H9 (cell line): ENCODE results near the gene CD8A. TPM values are rescaled to one million over a fixed set of nuclear protein-coding genes. Genes with fewer than 3 reads are reported as not detected.

Experiments
- DNase-seq: peaks from one replicate; pipeline ENCODE4 v3.0.0-alpha.2; 2017
- H2AFZ ChIP-seq: one replicate; pipeline ENCODE4 v1.6.1; 2013; ENCODE audit warnings: mild to moderate bottlenecking, low read length, control low read depth, moderate library complexity
- H2AK5ac ChIP-seq: 2 replicates; pipeline ENCODE4 v1.6.1; 2013; ENCODE audit warnings: low read length, control low read depth, mixed read lengths; ENCODE audit not compliant: insufficient read length
- H2BK120ac ChIP-seq: one replicate; pipeline ENCODE4 v1.6.1; 2013; ENCODE audit warnings: low read depth, mild to moderate bottlenecking, low read length, control low read depth, inconsistent platforms; ENCODE audit not compliant: poor library complexity, severe bottlenecking
- H2BK12ac ChIP-seq: 2 replicates; pipeline ENCODE4 v1.6.1; 2013; ENCODE audit warnings: low read length, control low read depth, mixed read lengths, low read depth; ENCODE audit not compliant: insufficient read length
- H2BK15ac ChIP-seq: 2 replicates; pipeline ENCODE4 v1.6.1; 2013; ENCODE audit warnings: low read depth, low read length, control low read depth
- H2BK20ac ChIP-seq: one replicate; pipeline ENCODE4 v1.6.1; 2013; ENCODE audit warnings: low read depth, mild to moderate bottlenecking, low read length, control low read depth, inconsistent platforms; ENCODE audit not compliant: poor library complexity, severe bottlenecking
- H2BK5ac ChIP-seq: 2 replicates; pipeline ENCODE4 v1.6.1; 2013; ENCODE audit warnings: low read length, control low read depth, mixed read lengths; ENCODE audit not compliant: insufficient read length
- H3K14ac ChIP-seq: 2 replicates; pipeline ENCODE4 v1.6.1; 2013; ENCODE audit warnings: low read length, control low read depth; ENCODE audit not compliant: insufficient read depth
- H3K18ac ChIP-seq: 2 replicates; pipeline ENCODE4 v1.6.1; 2013; ENCODE audit warnings: low read depth, mild to moderate bottlenecking, mixed read lengths, low read length, control low read depth; ENCODE audit not compliant: insufficient read length
- H3K23ac ChIP-seq: 2 replicates; pipeline ENCODE4 v1.6.1; 2013; ENCODE audit warnings: low read length, control low read depth, mixed read lengths, low read depth; ENCODE audit not compliant: insufficient read length
- H3K23me2 ChIP-seq: 2 replicates; pipeline ENCODE4 v1.6.1; 2013; ENCODE audit warnings: low read depth, mild to moderate bottlenecking, mixed read lengths, low read length, control low read depth; ENCODE audit not compliant: insufficient read length, poor library complexity, severe bottlenecking
- H3K27ac ChIP-seq: 2 replicates; pipeline ENCODE4 v1.5.1; 2013; ENCODE audit warnings: low read length, control low read depth, mixed read lengths, low read depth; ENCODE audit not compliant: insufficient read length
- H3K27me3 ChIP-seq: 2 replicates; pipeline ENCODE4 v1.6.1; 2013; ENCODE audit warnings: low read length, control low read depth, inconsistent platforms; ENCODE audit not compliant: insufficient read depth
- H3K4ac ChIP-seq: 2 replicates; pipeline ENCODE4 v1.6.1; 2013; ENCODE audit warnings: low read depth, mild to moderate bottlenecking, control low read depth, inconsistent platforms, low read length, moderate library complexity
- H3K4me1 ChIP-seq: 2 replicates; pipeline ENCODE4 v1.6.1; 2013; ENCODE audit warnings: low read length, control low read depth, inconsistent platforms; ENCODE audit not compliant: insufficient read depth
- H3K4me2 ChIP-seq: 2 replicates; pipeline ENCODE4 v1.6.1; 2013; ENCODE audit warnings: low read length, control low read depth, mixed read lengths; ENCODE audit not compliant: insufficient read length, insufficient read depth
- H3K56ac ChIP-seq: 2 replicates; pipeline ENCODE4 v1.6.1; 2013; ENCODE audit warnings: low read depth, mild to moderate bottlenecking, mixed read lengths, low read length, control low read depth; ENCODE audit not compliant: insufficient read length
- H3K79me1 ChIP-seq: 2 replicates; pipeline ENCODE4 v1.6.1; 2013; ENCODE audit warnings: low read depth, mild to moderate bottlenecking, moderate library complexity, low read length, control low read depth, inconsistent platforms; ENCODE audit not compliant: insufficient read depth, poor library complexity, severe bottlenecking
- H3K79me2 ChIP-seq: 2 replicates; pipeline ENCODE4 v1.6.1; 2013; ENCODE audit warnings: low read length, control low read depth, inconsistent platforms; ENCODE audit not compliant: insufficient read depth
- H3K9ac ChIP-seq: 2 replicates; pipeline ENCODE4 v1.6.1; 2013; ENCODE audit warnings: low read length, control low read depth, mixed read lengths; ENCODE audit not compliant: insufficient read length; ENCODE audit errors: extremely low read depth
- H3K9me3 ChIP-seq: one replicate; pipeline ENCODE4 v1.6.1; 2013; ENCODE audit warnings: low read depth, low read length, inconsistent platforms; ENCODE audit not compliant: control insufficient read depth
- H3T11ph ChIP-seq: one replicate; pipeline ENCODE4 v1.6.1; 2013; ENCODE audit warnings: mild to moderate bottlenecking, low read length, control low read depth, inconsistent platforms
- H4K20me1 ChIP-seq: one replicate; pipeline ENCODE4 v1.6.1; 2013; ENCODE audit not compliant: control insufficient read depth, insufficient read length, insufficient read depth
- H4K5ac ChIP-seq: 2 replicates; pipeline ENCODE4 v1.6.1; 2013; ENCODE audit warnings: low read depth, mild to moderate bottlenecking, mixed read lengths, low read length, control low read depth; ENCODE audit not compliant: insufficient read length
- H4K8ac ChIP-seq: replicated peaks from 2 replicates; pipeline ENCODE4 v1.6.1; 2013; ENCODE audit warnings: low read length, control low read depth, mixed read lengths, low read depth; ENCODE audit not compliant: insufficient read length
- H4K91ac ChIP-seq: 2 replicates; pipeline ENCODE4 v1.6.1; 2013; ENCODE audit warnings: low read depth, mild to moderate bottlenecking, moderate library complexity, mixed read lengths, low read length, control low read depth; ENCODE audit not compliant: insufficient read length
- H3K27ac Mint-ChIP-seq, 3 experiments: 2 replicates in 2 of 3; 3 replicates in 1 of 3; pipeline ENCODE4 v1.8.0; 2020 to 2021; ENCODE audit warnings: mixed read lengths in 3 of 3, mild to moderate bottlenecking in 1 of 3, moderate library complexity in 1 of 3
- H3K27me3 Mint-ChIP-seq: 2 replicates; pipeline ENCODE4 v1.8.0; 2021; ENCODE audit warnings: low read depth, mild to moderate bottlenecking, moderate library complexity, mixed read lengths
- H3K36me3 Mint-ChIP-seq, 3 experiments: 2 replicates in 2 of 3; 3 replicates in 1 of 3; pipeline ENCODE4 v1.8.0; 2020 to 2021; ENCODE audit warnings: low read depth in 3 of 3, mixed read lengths in 3 of 3; ENCODE audit not compliant: insufficient read depth in 1 of 3
- H3K4me1 Mint-ChIP-seq, 2 experiments: 2 replicates each; pipeline ENCODE4 v1.8.0; 2020; ENCODE audit warnings: mixed read lengths in 2 of 2
- H3K4me3 Mint-ChIP-seq, 2 experiments: 2 replicates in 1 of 2; 3 replicates in 1 of 2; pipeline ENCODE4 v1.8.0; 2020 to 2021; ENCODE audit warnings: mild to moderate bottlenecking in 2 of 2, mixed read lengths in 2 of 2, moderate library complexity in 1 of 2
- H3K9me3 Mint-ChIP-seq, 2 experiments: 2 replicates in 1 of 2; 3 replicates in 1 of 2; pipeline ENCODE4 v1.8.0; 2020; ENCODE audit warnings: mild to moderate bottlenecking in 2 of 2, mixed read lengths in 2 of 2, moderate library complexity in 1 of 2
- WGBS: extraction: QIAGEN DNeasy Blood & Tissue Kit; methylation state at CpG from one replicate; pipeline ENCODE4 v1.1.7; 2013; ENCODE audit warnings: missing lambda C conversion rate, low lambda C conversion rate, mixed read lengths; ENCODE audit not compliant: insufficient read length; ENCODE audit errors: extremely low coverage; 5-methylcytosine and 5-hydroxymethylcytosine counted together
- total RNA-seq: library from RNA; stranded (reverse); gene quantifications from 2 replicates; pipeline ENCODE4 v1.2.1, GENCODE V29; 2021
- TF ChIP-seq, protein P1 (sequence below): fragments of 200-600 bp; sonication (generic); conservative IDR thresholded peaks from 3 replicates; pipeline ENCODE4 v1.8.0; 2021; ENCODE audit warnings: antibody characterized with exemption, mild to moderate bottlenecking

The CD8A gene
- total RNA-seq, 1 experiment from 2014 or later: not detected

DNA sequence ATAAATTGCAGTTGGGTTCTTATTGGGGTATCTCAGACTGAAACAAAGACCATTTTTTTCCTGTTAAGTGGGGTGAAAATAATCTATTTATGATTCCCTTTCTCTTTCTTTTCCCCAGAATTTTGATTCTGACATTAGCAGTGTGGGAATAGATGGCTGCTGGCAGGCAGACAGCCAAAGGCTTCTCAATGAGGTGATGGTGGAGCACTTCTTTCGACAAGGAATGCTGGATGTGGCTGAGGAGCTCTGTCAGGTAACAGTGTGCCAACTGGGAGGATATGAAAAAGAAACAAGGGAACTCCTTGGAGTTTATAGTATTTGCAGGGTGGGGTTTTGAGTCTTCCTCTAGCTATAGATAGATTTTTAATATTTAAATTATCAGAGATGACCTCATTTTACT lies 38.9 kb downstream of the CD8A start:
- H3K9me3 ChIP-seq: peaks cover 6% of the 10 kb centered on the region
- H3K56ac ChIP-seq: no peak overlapping the region
- H3K27ac ChIP-seq: no peak overlapping the region
- no peak overlapping the region for H2BK15ac ChIP-seq
- no peaks in the 10 kb centered on the region for H3K27me3 ChIP-seq
- no peak overlapping the region for H4K91ac ChIP-seq
- peaks cover 7% of the 10 kb centered on the region for H3K79me1 ChIP-seq
- DNase-seq: no peak
- no peak overlapping the region for H4K8ac ChIP-seq
- no peak overlapping the region for H3K23ac ChIP-seq
- no peak overlapping the region for H4K5ac ChIP-seq
- H2BK5ac ChIP-seq: no peak overlapping the region
- H3K18ac ChIP-seq: no peak overlapping the region
- H3K27me3 Mint-ChIP-seq: no peaks in the 10 kb centered on the region
- H3K4ac ChIP-seq: no peak overlapping the region
- no peak overlapping the region for H3T11ph ChIP-seq
- no peaks in the 10 kb centered on the region for H3K23me2 ChIP-seq
- H2AK5ac ChIP-seq: no peak overlapping the region
- no peak overlapping the region for H2AFZ ChIP-seq
- H3K4me1 ChIP-seq: no peaks in the 10 kb centered on the region
- peaks cover 12 to 13% of the 10 kb centered on the region in 2 experiments for H3K4me1 Mint-ChIP-seq
- H3K9me3 Mint-ChIP-seq: peaks cover 17 to 19% of the 10 kb centered on the region in 2 experiments
- H2BK120ac ChIP-seq: no peak overlapping the region
- no peak overlapping the region for H3K27ac Mint-ChIP-seq
- no peak overlapping the region for H2BK12ac ChIP-seq
- H3K4me3 Mint-ChIP-seq: no peak overlapping the region
- H3K36me3 Mint-ChIP-seq: peaks cover 43 to 64% (median 52%) of the 10 kb centered on the region in 3 experiments
- H3K9ac ChIP-seq: no peak overlapping the region
- H3K79me2 ChIP-seq: peaks cover 5% of the 10 kb centered on the region; the same call in 1 of the 2 replicates
- WGBS: no CpG with 5 or more reads among the region's 1 CpG
- H3K14ac ChIP-seq: no peak overlapping the region
- TF ChIP-seq, protein P1, sequence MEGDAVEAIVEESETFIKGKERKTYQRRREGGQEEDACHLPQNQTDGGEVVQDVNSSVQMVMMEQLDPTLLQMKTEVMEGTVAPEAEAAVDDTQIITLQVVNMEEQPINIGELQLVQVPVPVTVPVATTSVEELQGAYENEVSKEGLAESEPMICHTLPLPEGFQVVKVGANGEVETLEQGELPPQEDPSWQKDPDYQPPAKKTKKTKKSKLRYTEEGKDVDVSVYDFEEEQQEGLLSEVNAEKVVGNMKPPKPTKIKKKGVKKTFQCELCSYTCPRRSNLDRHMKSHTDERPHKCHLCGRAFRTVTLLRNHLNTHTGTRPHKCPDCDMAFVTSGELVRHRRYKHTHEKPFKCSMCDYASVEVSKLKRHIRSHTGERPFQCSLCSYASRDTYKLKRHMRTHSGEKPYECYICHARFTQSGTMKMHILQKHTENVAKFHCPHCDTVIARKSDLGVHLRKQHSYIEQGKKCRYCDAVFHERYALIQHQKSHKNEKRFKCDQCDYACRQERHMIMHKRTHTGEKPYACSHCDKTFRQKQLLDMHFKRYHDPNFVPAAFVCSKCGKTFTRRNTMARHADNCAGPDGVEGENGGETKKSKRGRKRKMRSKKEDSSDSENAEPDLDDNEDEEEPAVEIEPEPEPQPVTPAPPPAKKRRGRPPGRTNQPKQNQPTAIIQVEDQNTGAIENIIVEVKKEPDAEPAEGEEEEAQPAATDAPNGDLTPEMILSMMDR: no peak
- H3K4me2 ChIP-seq: no peak overlapping the region
- H2BK20ac ChIP-seq: no peak overlapping the region
- no peaks in the 10 kb centered on the region for H4K20me1 ChIP-seq
